Parathyroid adenoma (tissue), 2 donors: Measurements from ENCODE around the gene UBE3A.
"Not testable (repeated sequence)": the region's sequence is repeated elsewhere in the genome, so short reads cannot be mapped to it uniquely, and the experiment has no call there.

ENCODE experiments used
- H2AFZ ChIP-seq: fragments of 300-600 bp; sonication (generic); one replicate; pipeline ENCODE4 v1.7.0; 2017; ENCODE audit warnings: antibody characterized with exemption, mild to moderate bottlenecking
- H3K27ac ChIP-seq: fragments of 300-600 bp; sonication (generic); one replicate; pipeline ENCODE4 v1.7.0; 2017
- H3K27me3 ChIP-seq: fragments of 300-600 bp; sonication (generic); one replicate; pipeline ENCODE4 v1.7.0; 2017; ENCODE audit warnings: low read length; ENCODE audit not compliant: control insufficient read depth, insufficient read depth
- H3K36me3 ChIP-seq: fragments of 300-600 bp; sonication (generic); one replicate; pipeline ENCODE4 v1.7.0; 2017; ENCODE audit warnings: low read length; ENCODE audit not compliant: control insufficient read depth, insufficient read depth
- H3K4me1 ChIP-seq: fragments of 300-600 bp; sonication (generic); one replicate; pipeline ENCODE4 v1.7.0; 2017; ENCODE audit warnings: control low read depth
- H3K4me2 ChIP-seq: fragments of 300-600 bp; sonication (generic); one replicate; pipeline ENCODE4 v1.7.0; 2017; ENCODE audit warnings: low read length
- H3K4me3 ChIP-seq: fragments of 300-600 bp; sonication (generic); one replicate; pipeline ENCODE4 v1.7.0; 2017; ENCODE audit warnings: low read depth, low read length
- H3K79me2 ChIP-seq: fragments of 300-600 bp; sonication (generic); one replicate; pipeline ENCODE4 v1.7.0; 2017; ENCODE audit warnings: control low read depth
- H3K9ac ChIP-seq: fragments of 300-600 bp; sonication (generic); one replicate; pipeline ENCODE4 v1.7.0; 2017; ENCODE audit warnings: mild to moderate bottlenecking
- H3K9me3 ChIP-seq: fragments of 300-600 bp; sonication (generic); one replicate; pipeline ENCODE4 v1.7.0; 2017; ENCODE audit warnings: low read length; ENCODE audit not compliant: control insufficient read depth
- CTCF ChIP-seq: fragments of 300-600 bp; sonication (generic); IDR thresholded peaks from one replicate; pipeline ENCODE4 v1.7.0; 2017; ENCODE audit warnings: antibody characterized with exemption, mild to moderate bottlenecking
- donor health status: primary hyperparathyroidism.

UBE3A gene

GRCh38 chr15:25415217-25415616 lies 23.6 kb downstream of the UBE3A start:
- no peak overlapping the region for H3K4me3 ChIP-seq
- no peaks in the 10 kb centered on the region for H3K4me1 ChIP-seq
- H3K9ac ChIP-seq = no peak overlapping the region
- H3K79me2 ChIP-seq = peaks cover 30% of the 10 kb centered on the region
- H3K4me2 ChIP-seq = no peak overlapping the region
- TF ChIP-seq CTCF = no peak
- H2AFZ ChIP-seq = no peak overlapping the region
- H3K27ac ChIP-seq = no peak overlapping the region
- H3K9me3 ChIP-seq = no peaks in the 10 kb centered on the region
- H3K27me3 ChIP-seq = no peaks in the 10 kb centered on the region
- no peaks in the 10 kb centered on the region for H3K36me3 ChIP-seq

- Histone ChIP-seq H2AFZ (no peak overlapping the region), H3K4me3 (no peak overlapping the region), H3K9me3 (no peaks in the 10 kb centered on the region), H3K79me2 (peaks cover 19% of the 10 kb centered on the region), H3K36me3 (no peaks in the 10 kb centered on the region), H3K4me1 (peaks cover 5% of the 10 kb centered on the region), H3K27ac (no peak overlapping the region), H3K9ac (no peak overlapping the region), H3K4me2 (no peak overlapping the region), H3K27me3 (no peaks in the 10 kb centered on the region)
- TF ChIP-seq CTCF = no peak
These were observed 28.2 kb downstream of the UBE3A start for GRCh38 chr15:25410649-25411048.

GRCh38 chr15:25409731-25410130 lies 29.1 kb downstream of the UBE3A start:
- H3K27ac ChIP-seq = not testable (repeated sequence)

GRCh38 chr15:25408929-25409328 lies 29.9 kb downstream of the UBE3A start:
- Histone ChIP-seq H3K36me3 (no peaks in the 10 kb centered on the region), H3K4me2 (no peak overlapping the region), H3K9ac (no peak overlapping the region), H3K27ac (no peak overlapping the region), H3K4me3 (no peak overlapping the region), H3K27me3 (no peaks in the 10 kb centered on the region), H3K79me2 (peaks cover 15% of the 10 kb centered on the region), H2AFZ (no peak overlapping the region), H3K9me3 (no peaks in the 10 kb centered on the region), H3K4me1 (peaks cover 5% of the 10 kb centered on the region)
- no peak for TF ChIP-seq CTCF

More at GRCh38 chr15:25409731-25410130, 29.1 kb downstream of the UBE3A start:
- not testable (repeated sequence) for H3K36me3 ChIP-seq, H2AFZ ChIP-seq, H3K9me3 ChIP-seq, H3K27me3 ChIP-seq, H3K9ac ChIP-seq, H3K4me2 ChIP-seq, H3K4me1 ChIP-seq, H3K4me3 ChIP-seq
- peaks cover 19% of the 10 kb centered on the region for H3K79me2 ChIP-seq

GRCh38 chr15:25408428-25408827 lies 30.4 kb downstream of the UBE3A start:
- Histone ChIP-seq H3K27ac (no peak overlapping the region), H3K9ac (no peak overlapping the region), H3K79me2 (peaks cover 11% of the 10 kb centered on the region)

More at GRCh38 chr15:25408428-25408827, 30.4 kb downstream of the UBE3A start:
- Histone ChIP-seq H3K36me3 (no peaks in the 10 kb centered on the region), H3K9me3 (no peaks in the 10 kb centered on the region), H3K4me2 (no peak overlapping the region), H3K4me3 (no peak overlapping the region), H3K27me3 (no peaks in the 10 kb centered on the region), H2AFZ (no peak overlapping the region), H3K4me1 (peaks cover 5% of the 10 kb centered on the region)
- TF ChIP-seq CTCF = no peak
